ENCODE results near the gene S100A9.
A peak's percentile ranks its signal among the peaks of the same experiment; 100 is the strongest.
"Not testable (repeated sequence)": the region's sequence is repeated elsewhere in the genome, so short reads cannot be mapped to it uniquely, and the experiment has no call there.

The S100A9 gene

GRCh38 chr1:153345187-153346076 lies 12.2 kb upstream of the S100A9 start:
- DNase-seq: no peak

GRCh38 chr1:153346077-153346723 lies 11.5 kb upstream of the S100A9 start:
- DNase-seq: no peak

- not testable (repeated sequence) for DNase-seq
Measured at GRCh38 chr1:153347049-153347448, 10.6 kb upstream of the S100A9 start.

- DNase-seq: no peak
Measured at GRCh38 chr1:153347856-153348255, 9.8 kb upstream of the S100A9 start.

- DNase-seq: no peak
Measured at GRCh38 chr1:153348511-153349362, 8.9 kb upstream of the S100A9 start, which contains the start of gene PGLYRP4. PGLYRP4 (minus strand) TSS chr1:153348841; CDS start chr1:153347932, 909 bp downstream.

GRCh38 chr1:153349363-153350320 lies 8.0 kb upstream of the S100A9 start:
- DNase-seq: no peak

- DNase-seq: no peak
Measured at GRCh38 chr1:153350321-153350957, 7.2 kb upstream of the S100A9 start.

- peak; percentile 59 for DNase-seq
Measured at GRCh38 chr1:153352523-153352922, 5.1 kb upstream of the S100A9 start.

GRCh38 chr1:153353226-153353947 lies 4.3 kb upstream of the S100A9 start:
- no peak for DNase-seq

- no peak for DNase-seq
Measured at GRCh38 chr1:153354515-153355193, 3.0 kb upstream of the S100A9 start.

GRCh38 chr1:153355445-153356071 lies 2.1 kb upstream of the S100A9 start:
- peak; percentile 56 for DNase-seq

GRCh38 chr1:153356392-153357075 lies 1.1 kb upstream of the S100A9 start:
- DNase-seq: no peak

- DNase-seq: no peak
Measured at GRCh38 chr1:153357076-153357852, 390 bp upstream of the S100A9 start.

- DNase-seq: no peak
Measured at GRCh38 chr1:153358691-153358975, 979 bp downstream of the S100A9 start.

GRCh38 chr1:153359241-153359640 lies 1.6 kb downstream of the S100A9 start:
- DNase-seq: no peak

- no peak for DNase-seq
Measured at GRCh38 chr1:153360190-153360589, 2.5 kb downstream of the S100A9 start.

- no peak for DNase-seq
Measured at GRCh38 chr1:153360592-153361479, 3.2 kb downstream of the S100A9 start.

Data from EL (cell line).